Ovary (tissue), 3 donors: Measurements from ENCODE around the gene HIPK2.

Experiments
- EP300 ChIP-seq: sonication (generic); formaldehyde crosslinking; IDR thresholded peaks from one replicate; pipeline ENCODE4 v1.6.1; 2017; ENCODE audit warnings: antibody characterized with exemption
- POLR2A ChIP-seq: fragments of 450-650 bp; IDR thresholded peaks from one replicate; pipeline ENCODE4 v1.6.1; 2017; ENCODE audit warnings: antibody characterized with exemption, mild to moderate bottlenecking, moderate library complexity
- TF ChIP-seq, protein P1 (sequence below), 3 donors: fragments of 450-650 bp in 2 of 3; fragments of 200-600 bp in 1 of 3; IDR thresholded peaks; one replicate each; pipeline versions ENCODE4 v1.5.1 to v1.8.0; 2016 to 2022; ENCODE audit warnings: antibody characterized with exemption in 3 of 3, mild to moderate bottlenecking in 1 of 3
- donor health status: DM: no; HTN: no; CAD: no.

DNA sequence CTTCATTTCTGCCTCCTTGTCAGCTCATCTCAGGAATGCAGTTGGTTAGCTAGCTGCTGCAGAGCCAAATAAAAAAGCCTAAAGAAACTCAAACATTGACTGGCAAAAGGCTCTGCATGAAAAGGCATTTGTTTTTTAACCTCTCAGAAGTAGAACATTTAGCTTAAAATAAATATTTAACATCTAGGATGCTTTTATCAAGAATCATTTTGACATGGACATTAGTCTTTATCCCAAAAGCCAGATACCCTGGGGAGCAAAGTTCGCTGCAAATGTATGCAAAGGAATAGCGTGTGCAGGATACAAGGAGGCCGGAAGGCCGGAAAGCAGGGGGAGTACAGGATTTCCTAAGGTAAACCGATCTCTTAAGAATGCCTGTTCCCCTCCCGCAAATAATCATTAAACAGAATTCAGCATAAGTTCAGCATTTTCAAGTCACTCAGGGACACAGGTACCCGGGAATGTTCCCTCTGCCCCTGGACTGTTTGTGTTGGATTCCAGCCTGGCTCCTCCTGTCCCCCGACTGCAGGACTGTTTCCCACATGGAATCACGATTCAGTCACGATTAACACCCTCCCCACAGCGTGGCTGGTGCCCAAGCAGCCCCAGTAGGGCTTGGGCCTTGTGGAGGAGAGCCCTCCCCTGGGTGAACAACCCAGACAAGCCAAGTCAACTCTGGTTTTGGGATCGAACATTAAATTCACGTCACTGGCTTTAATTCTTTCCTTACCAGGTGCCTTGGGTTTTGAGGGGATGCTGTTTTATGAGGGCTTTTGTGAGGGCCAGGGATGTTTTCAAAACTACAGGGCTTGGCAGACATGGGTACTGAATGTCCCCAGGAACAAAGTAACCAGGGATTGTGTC lies 97.8 kb downstream of the HIPK2 start:
- TF ChIP-seq EP300 = no peak
- TF ChIP-seq, protein P1, sequence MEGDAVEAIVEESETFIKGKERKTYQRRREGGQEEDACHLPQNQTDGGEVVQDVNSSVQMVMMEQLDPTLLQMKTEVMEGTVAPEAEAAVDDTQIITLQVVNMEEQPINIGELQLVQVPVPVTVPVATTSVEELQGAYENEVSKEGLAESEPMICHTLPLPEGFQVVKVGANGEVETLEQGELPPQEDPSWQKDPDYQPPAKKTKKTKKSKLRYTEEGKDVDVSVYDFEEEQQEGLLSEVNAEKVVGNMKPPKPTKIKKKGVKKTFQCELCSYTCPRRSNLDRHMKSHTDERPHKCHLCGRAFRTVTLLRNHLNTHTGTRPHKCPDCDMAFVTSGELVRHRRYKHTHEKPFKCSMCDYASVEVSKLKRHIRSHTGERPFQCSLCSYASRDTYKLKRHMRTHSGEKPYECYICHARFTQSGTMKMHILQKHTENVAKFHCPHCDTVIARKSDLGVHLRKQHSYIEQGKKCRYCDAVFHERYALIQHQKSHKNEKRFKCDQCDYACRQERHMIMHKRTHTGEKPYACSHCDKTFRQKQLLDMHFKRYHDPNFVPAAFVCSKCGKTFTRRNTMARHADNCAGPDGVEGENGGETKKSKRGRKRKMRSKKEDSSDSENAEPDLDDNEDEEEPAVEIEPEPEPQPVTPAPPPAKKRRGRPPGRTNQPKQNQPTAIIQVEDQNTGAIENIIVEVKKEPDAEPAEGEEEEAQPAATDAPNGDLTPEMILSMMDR (IDR thresholded peaks at IDR 0.05) = no peak
- no peak for TF ChIP-seq POLR2A
